ENCODE data around the gene NDUFAF3.
A peak's percentile ranks its signal among the peaks of the same experiment; 100 is the strongest.

NDUFAF3 gene

GRCh38 chr3:49019941-49020329 lies 2.0 kb upstream of the NDUFAF3 start:
- peak overlapping the region; percentile 89 for H3K4me3 ChIP-seq (replicated peaks in 1 of 2; ENCODE audit: low read depth in 2 of 2, low read length in 2 of 2)
- TF ChIP-seq CTCF (IDR thresholded peaks at IDR 0.05; ENCODE audit: low read depth, low read length) = no peak
- peak; percentile 29 to 44 for DNase-seq (ENCODE audit: low read depth in 2 of 2)

- no peak for TF ChIP-seq CTCF (IDR thresholded peaks at IDR 0.05; ENCODE audit: low read depth, low read length)
- H3K4me3 ChIP-seq (replicated peaks in 1 of 2; ENCODE audit: low read depth in 2 of 2, low read length in 2 of 2) = peak overlapping the region; percentile 89
- DNase-seq (ENCODE audit: low read depth in 2 of 2) = no peak
Observed at GRCh38 chr3:49020330-49021212, 1.4 kb upstream of the NDUFAF3 start.

GRCh38 chr3:49021213-49021812 lies 608 bp upstream of the NDUFAF3 start:
- peak; percentile 98 for DNase-seq (ENCODE audit: low read depth in 2 of 2)
- TF ChIP-seq CTCF (IDR thresholded peaks at IDR 0.05; ENCODE audit: low read depth, low read length) = no peak
- peak overlapping the region; percentile 89 for H3K4me3 ChIP-seq (replicated peaks in 1 of 2; ENCODE audit: low read depth in 2 of 2, low read length in 2 of 2)

- no peak for DNase-seq (ENCODE audit: low read depth in 2 of 2)
- peak overlapping the region; percentile 89 for H3K4me3 ChIP-seq (replicated peaks in 1 of 2; ENCODE audit: low read depth in 2 of 2, low read length in 2 of 2)
- TF ChIP-seq CTCF (IDR thresholded peaks at IDR 0.05; ENCODE audit: low read depth, low read length) = no peak
Observed at GRCh38 chr3:49022688-49023171, 809 bp downstream of the NDUFAF3 start.

- H3K4me3 ChIP-seq (replicated peaks in 1 of 2; ENCODE audit: low read depth in 2 of 2, low read length in 2 of 2) = no peak overlapping the region
- no peak for TF ChIP-seq CTCF (IDR thresholded peaks at IDR 0.05; ENCODE audit: low read depth, low read length)
- DNase-seq (ENCODE audit: low read depth in 2 of 2) = no peak
Observed at GRCh38 chr3:49023775-49024174, 1.9 kb downstream of the NDUFAF3 start.

GRCh38 chr3:49024449-49024848 lies 2.5 kb downstream of the NDUFAF3 start:
- no peak for TF ChIP-seq CTCF (IDR thresholded peaks at IDR 0.05; ENCODE audit: low read depth, low read length)
- H3K4me3 ChIP-seq (replicated peaks in 1 of 2; ENCODE audit: low read depth in 2 of 2, low read length in 2 of 2) = no peak overlapping the region
- DNase-seq (ENCODE audit: low read depth in 2 of 2) = no peak
